HG02970 (cell line): ENCODE results near the gene PFKFB2.

Source experiments
- ATAC-seq: cut with Tn5 transposase; IDR thresholded peaks from one replicate; pipeline ENCODE4 v1.9.1; 2021; ENCODE audit warnings: mild to moderate bottlenecking, moderate library complexity, moderate number of reproducible peaks; ENCODE audit not compliant: unreplicated experiment, low FRiP score

PFKFB2 gene

GRCh38 chr1:207060596-207060995 lies 7.5 kb downstream of the PFKFB2 start:
- no peak for ATAC-seq

- ATAC-seq = no peak
Measured at GRCh38 chr1:207062058-207062457, 9.0 kb downstream of the PFKFB2 start.

GRCh38 chr1:207063014-207063413 lies 9.9 kb downstream of the PFKFB2 start:
- no peak for ATAC-seq

- ATAC-seq = no peak
Measured at GRCh38 chr1:207064561-207064960, 11.5 kb downstream of the PFKFB2 start.

- ATAC-seq = no peak
Measured at GRCh38 chr1:207067185-207067584, 14.1 kb downstream of the PFKFB2 start.

- no peak for ATAC-seq
Measured at GRCh38 chr1:207067665-207068064, 14.6 kb downstream of the PFKFB2 start.

- ATAC-seq = no peak
Measured at GRCh38 chr1:207069061-207069460, 16.0 kb downstream of the PFKFB2 start.

- no peak for ATAC-seq
Measured at GRCh38 chr1:207069858-207070506, 16.9 kb downstream of the PFKFB2 start.

GRCh38 chr1:207070811-207071210 lies 17.7 kb downstream of the PFKFB2 start:
- ATAC-seq = no peak

GRCh38 chr1:207071426-207071825 lies 18.4 kb downstream of the PFKFB2 start:
- no peak for ATAC-seq

- ATAC-seq = no peak
Measured at GRCh38 chr1:207072233-207072632, 19.2 kb downstream of the PFKFB2 start.

GRCh38 chr1:207073906-207074820 lies 21.1 kb downstream of the PFKFB2 start:
- ATAC-seq = no peak

- no peak for ATAC-seq
Measured at GRCh38 chr1:207076181-207076955, 23.3 kb downstream of the PFKFB2 start.

- no peak for ATAC-seq
Measured at GRCh38 chr1:207077012-207077411, 23.9 kb downstream of the PFKFB2 start.

- no peak for ATAC-seq
Measured at GRCh38 chr1:207077470-207078377, 24.6 kb downstream of the PFKFB2 start.

- no peak for ATAC-seq
Measured at GRCh38 chr1:207078578-207079132, 25.6 kb downstream of the PFKFB2 start.

GRCh38 chr1:207079706-207080241 lies 26.7 kb downstream of the PFKFB2 start:
- ATAC-seq = no peak

- no peak for ATAC-seq
Measured at GRCh38 chr1:207081088-207081487, 28.0 kb downstream of the PFKFB2 start.

GRCh38 chr1:207081806-207082205 lies 28.7 kb downstream of the PFKFB2 start:
- ATAC-seq = no peak
